ENCODE data around the gene RACK1. TPM values are rescaled to one million over a fixed set of nuclear protein-coding genes. Genes with fewer than 3 reads are reported as not detected.

RACK1 gene
- total RNA-seq, 2 donors from 2014 or later, result 713 to 792 TPM

- peak; percentile 83 for DNase-seq
- intact Hi-C loops (cut with DNase I), result loop anchor here in 1 of 2 donors (5.0 kb wide), 1 partner anchor 74 kb away; no protein-coding TSS in a partner anchor
- peak; percentile 78 to 82 for ATAC-seq
Observed at GRCh38 chr5:181261320-181262049, 17.8 kb upstream of the RACK1 start.

DNA sequence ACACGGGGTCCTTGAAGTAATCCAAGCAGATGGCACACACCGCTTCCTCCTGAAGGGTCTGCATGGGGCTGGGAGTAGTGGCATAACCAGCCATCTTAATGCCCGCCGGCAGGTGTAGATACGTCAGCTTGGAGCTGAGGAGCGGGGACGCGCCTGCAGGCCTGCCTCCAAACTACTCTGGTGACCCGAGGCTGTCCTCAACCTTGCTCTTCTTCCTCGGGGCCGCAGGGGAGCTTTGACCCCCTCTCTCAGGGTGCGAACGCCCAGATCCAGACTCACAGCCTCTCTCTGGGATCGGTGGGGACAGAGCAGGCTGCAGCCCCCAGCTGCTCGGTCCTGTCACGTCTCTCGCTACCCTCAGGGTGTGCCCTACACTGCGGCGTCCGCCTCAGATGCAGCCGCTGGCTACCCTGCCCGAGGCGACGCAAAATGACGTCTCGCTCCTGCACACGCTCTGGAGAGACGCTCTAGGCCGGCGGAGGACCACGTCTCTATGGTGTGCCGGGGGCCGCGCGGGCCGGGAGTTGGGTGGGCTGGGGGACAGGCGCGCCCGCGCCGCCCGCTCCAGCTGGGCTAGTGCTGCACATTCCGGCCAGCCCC is 17.1 kb upstream of the RACK1 start, which contains the start of gene TRIM52:
Gene TRIM52 (minus strand): TSS at position 424 of the 600 bp plus-strand sequence. CDS start 330 bp downstream, at position 94.
- peak; percentile 95 for DNase-seq
- peak; percentile 95 for ATAC-seq
- intact Hi-C loops (cut with DNase I), result loop anchor here in 1 of 2 donors (5.0 kb wide), 1 partner anchor 74 kb away; no protein-coding TSS in a partner anchor

GRCh38 chr5:181259974-181260719 is 16.4 kb upstream of the RACK1 start:
- DNase-seq (no peak), ATAC-seq (no peak)
- intact Hi-C loops (cut with DNase I), result loop anchor here in 1 of 2 donors (5.0 kb wide), 1 partner anchor 73 kb away; no protein-coding TSS in a partner anchor

GRCh38 chr5:181259283-181259682 is 15.6 kb upstream of the RACK1 start:
- intact Hi-C loops (cut with DNase I), result no loop called here
- no peak for ATAC-seq
- no peak for DNase-seq

DNA sequence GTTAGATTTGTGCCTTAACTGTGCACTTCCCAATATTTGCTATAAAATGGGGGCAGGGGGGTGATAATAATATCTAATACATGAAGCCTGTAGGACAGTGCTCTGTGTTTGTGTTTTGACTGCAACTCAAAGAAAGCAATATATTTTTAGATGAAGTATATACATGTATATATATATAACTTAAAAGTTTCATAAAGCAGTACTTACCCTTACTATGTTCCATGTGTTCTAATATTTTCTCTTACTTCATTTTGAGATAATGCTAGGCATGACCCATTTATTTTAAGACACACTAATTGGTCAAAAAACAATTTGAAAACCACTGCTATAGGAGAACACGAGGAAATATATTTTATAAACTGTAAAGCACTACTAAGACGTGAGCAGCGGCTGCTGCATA is 14.9 kb upstream of the RACK1 start:
- intact Hi-C loops (cut with DNase I), result no loop called here
- ATAC-seq (no peak), DNase-seq (no peak)

DNA sequence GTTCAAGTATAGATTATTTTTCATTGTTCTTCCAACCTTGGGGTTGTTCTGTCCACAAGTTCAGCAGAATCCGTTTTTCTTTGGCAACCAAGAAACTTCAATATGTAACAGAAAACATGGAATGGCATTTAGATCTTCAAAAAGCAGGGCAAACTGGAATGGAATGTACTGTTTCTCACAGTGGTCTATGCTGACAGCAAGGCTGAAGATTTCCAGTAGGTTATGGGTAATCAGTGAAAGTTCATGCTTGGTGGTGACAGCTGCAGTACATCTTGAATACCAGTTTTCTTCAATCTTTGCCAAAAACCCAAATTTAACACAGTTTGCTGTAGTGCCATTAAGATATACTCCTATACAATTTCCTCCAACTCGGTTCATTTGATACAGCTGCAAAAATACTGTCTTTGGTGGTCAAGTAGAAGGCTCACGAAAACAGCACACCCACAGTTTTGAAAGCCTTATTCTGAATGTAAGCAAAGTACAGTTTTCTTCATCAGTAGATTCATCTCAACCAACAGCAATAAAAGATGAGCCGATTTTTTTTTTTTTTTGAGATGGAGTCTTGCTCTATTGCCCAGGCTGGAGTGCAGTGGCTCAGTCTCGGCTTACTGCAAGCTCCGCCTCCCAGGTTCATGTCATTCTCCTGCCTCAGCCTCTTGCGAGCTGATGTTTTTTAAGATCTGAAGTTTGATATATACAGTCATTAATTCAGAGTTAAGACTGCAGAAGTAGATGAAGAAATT is 12.3 kb upstream of the RACK1 start:
- ATAC-seq (no peak), DNase-seq (no peak)
- intact Hi-C loops (cut with DNase I), result no loop called here

GRCh38 chr5:181255276-181255675 is 11.6 kb upstream of the RACK1 start:
- no peak for ATAC-seq
- DNase-seq, result no peak
- intact Hi-C loops (cut with DNase I), result no loop called here

- DNase-seq (no peak), ATAC-seq (no peak)
- intact Hi-C loops (cut with DNase I), result no loop called here
Observed at GRCh38 chr5:181248277-181248676, 4.6 kb upstream of the RACK1 start.

DNA sequence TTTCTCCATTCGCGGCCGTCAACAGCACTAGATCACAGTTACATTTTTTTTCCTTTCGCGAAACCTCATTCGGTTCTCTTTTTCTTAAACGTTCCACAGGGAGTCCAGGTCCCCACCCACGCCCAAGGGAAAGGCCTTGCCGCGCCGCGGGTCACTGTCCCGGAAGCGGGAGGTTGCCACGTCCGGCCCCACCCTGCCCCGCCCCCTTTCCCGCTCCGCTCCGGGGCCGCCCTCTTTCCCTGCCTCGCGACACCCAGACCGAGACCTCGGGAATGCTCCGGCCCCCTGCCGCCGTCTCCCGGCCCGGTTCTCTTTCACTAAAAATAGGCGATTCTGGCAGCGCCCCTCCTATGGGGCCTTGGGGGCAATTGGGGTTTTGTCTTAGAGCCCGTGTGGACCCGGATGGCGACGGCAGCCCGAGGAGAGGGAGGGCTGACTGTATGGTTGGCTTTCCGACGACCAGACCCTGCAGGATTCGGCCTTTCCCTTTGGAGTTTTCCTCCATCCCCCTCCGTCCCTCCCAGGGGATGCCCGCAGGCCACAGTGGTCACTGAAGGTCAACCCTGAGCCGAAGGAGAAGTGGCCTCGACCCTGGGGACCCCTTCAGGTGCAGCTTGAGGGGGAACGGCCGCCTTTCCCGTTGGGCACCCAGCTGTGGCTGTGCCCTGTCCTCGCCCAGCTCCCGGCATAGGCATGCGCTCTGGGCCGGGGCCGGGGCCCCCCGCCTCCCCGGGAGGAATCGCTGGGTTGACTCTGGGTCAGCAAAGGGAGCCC is 2.8 kb upstream of the RACK1 start:
- ATAC-seq (peak; percentile 85 to 87), DNase-seq (peak; percentile 94)
- intact Hi-C loops (cut with DNase I), result no loop called here

DNA sequence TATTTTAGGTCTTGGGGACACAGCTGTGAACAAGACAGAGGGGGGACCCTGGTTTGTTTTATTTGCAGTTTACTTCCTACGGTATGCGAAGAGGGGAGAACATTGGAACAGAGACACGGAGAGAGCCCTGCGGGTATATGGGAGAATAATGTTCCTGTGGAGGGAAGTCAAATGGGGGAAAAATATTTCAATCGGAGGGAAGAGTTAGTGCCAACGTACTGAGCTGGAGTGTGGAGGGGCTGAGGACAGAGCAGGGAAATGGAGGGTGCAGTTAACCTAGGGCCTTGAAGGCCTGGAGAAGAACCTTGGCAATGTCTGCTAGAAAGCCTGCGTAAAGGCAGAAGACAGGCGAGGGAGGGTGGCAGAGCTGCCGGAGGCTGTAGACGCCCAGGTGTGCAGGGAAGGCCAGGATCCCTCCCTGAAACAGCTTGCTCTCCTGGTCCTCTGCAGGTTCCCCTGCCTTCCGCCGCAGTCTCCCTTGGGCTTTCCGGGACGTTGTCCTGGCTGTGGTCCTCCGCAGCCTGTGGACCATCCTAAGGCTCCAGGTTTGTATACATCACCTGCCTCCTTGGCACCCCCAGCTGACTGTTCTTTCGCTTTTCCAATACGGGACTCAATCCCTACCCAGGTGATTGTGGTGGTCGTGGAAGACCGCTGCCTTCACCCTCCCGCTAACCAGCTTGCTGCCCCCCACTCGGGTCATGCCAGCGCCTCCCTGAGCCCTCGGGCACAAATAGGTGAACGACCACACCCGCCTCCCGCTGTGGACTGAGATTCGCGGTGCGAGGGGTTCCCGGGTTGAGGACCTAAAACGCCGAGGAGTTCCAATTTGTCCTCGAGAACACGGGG is 1.9 kb upstream of the RACK1 start:
- intact Hi-C loops (cut with DNase I), result loop anchor here in 1 of 2 donors (2.0 kb wide), 1 partner anchor 23 kb away; the partner anchor contains the start of gene TRIM41
- no peak for DNase-seq
- ATAC-seq, result no peak

DNA sequence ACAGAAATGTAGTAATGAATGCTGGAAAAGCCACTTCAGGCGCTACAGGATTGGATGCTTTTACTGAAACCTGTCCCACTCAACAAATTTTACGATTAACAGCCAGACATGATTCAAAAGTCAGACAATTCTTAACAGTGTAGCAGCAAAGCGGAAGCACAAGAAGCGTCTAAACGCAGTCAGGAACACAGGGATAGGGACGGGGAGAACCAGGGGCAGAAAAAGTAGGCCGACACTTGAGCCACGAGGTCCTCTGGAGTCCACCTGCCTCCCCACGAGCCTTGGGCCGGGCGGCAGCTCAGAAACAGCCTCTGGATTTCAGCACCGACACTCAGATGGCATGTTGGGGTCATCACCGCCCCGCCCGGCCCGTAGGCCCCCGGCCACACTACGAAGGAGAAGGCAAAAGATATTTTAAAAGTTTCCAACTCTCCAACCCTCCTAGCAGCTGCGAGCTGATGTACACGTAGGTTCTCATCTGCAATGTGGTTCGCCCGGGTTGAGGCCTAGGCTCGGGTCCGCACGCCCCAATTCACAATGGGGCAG is 615 bp downstream of the RACK1 start:
- intact Hi-C loops (cut with DNase I), result no loop called here
- DNase-seq (no peak), ATAC-seq (peak; percentile 0 to 3)

DNA sequence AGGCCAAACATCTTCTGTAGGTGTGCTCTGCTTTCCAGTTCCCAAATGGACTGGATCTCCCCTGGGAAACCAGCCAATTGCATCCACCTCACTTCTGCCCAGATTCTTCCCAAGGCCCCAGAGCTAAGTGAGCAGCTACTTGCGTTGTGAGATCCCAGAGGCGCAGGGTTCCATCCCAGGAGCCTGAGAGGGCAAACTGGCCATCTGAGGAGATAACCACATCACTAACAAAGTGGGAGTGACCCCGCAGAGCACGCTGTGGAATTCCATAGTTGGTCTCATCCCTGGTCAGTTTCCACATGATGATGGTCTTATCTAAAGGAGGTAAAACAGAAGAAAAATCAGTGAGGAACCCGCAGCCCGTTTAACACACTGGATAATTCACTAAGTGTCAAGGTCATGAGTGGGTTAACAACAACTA is 1.7 kb downstream of the RACK1 start:
- DNase-seq (no peak), ATAC-seq (no peak)
- intact Hi-C loops (cut with DNase I), result no loop called here

DNA sequence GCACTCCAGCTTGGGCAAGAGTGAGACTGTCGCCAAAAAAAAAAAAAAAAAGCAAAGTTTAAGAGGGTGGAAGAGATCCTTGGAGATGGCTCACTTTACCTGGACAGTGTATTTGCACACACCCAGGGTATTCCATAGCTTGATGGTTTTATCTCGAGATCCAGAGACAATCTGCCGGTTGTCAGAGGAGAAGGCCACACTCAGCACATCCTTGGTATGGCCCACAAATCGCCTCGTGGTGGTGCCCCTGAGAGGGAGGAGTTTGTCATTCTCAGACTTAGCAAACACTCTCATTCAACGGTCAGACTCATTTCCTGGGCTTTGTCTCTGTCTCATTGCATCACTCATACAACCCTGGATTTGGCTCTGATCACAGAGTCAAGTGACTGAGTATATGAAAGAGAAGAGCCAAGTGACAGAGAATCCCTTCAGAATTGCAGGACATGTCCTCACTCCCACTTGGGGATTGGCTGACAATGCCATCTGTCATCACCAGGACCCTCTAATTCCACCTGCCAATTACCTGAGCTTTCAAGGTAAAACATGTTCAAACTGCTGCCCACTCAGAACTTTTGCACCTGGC is 2.2 kb downstream of the RACK1 start:
- intact Hi-C loops (cut with DNase I), result no loop called here
- ATAC-seq, result no peak
- DNase-seq, result no peak

DNA sequence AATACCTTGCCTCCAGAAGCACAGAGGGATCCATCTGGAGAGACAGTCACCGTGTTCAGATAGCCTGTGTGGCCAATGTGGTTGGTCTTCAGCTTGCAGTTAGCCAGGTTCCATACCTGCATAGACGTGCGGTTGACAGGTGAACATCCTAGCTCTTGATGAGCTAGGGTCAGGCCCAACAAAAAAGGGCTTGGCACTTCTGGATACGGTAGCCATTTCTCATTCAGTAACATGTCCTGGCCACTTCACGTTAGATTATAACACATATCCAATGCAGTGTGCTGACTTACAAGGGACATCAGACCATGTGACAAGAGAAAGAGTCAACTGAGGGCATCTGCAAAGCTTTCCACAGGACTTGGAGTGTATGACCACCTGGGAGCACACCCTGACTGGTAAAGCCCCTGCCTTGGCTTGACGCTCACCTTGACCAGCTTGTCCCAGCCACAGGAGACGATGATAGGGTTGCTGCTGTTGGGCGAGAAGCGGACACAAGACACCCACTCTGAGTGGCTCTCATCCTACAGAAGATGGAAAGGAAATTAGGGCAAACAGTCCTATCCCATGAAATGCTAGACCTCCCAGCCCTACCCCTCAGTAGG is 4.5 kb downstream of the RACK1 start:
- no peak for ATAC-seq
- DNase-seq, result no peak
- intact Hi-C loops (cut with DNase I), result no loop called here

- intact Hi-C loops (cut with DNase I), result no loop called here
- ATAC-seq, result no peak
Observed at GRCh38 chr5:181237729-181238385, 5.8 kb downstream of the RACK1 start.

More at GRCh38 chr5:181237729-181238385, 5.8 kb downstream of the RACK1 start:
- no peak for DNase-seq
